Measurements from ENCODE around the gene CCT6A.
A peak's percentile ranks its signal among the peaks of the same experiment; 100 is the strongest.
"Not testable (repeated sequence)": the region's sequence is repeated elsewhere in the genome, so short reads cannot be mapped to it uniquely, and the experiment has no call there.

The CCT6A gene

GRCh38 chr7:56051339-56052191, at the start of gene CCT6A, which contains the start of gene PSPH:
Gene CCT6A, plus strand, starts transcription at chr7:56051765. Its CDS starts 84 bp downstream, at chr7:56051849.
Gene PSPH, minus strand, starts transcription at chr7:56051444. Its CDS starts 30,232 bp downstream, at chr7:56021212.
- peak; percentile 95 for DNase-seq

DNA sequence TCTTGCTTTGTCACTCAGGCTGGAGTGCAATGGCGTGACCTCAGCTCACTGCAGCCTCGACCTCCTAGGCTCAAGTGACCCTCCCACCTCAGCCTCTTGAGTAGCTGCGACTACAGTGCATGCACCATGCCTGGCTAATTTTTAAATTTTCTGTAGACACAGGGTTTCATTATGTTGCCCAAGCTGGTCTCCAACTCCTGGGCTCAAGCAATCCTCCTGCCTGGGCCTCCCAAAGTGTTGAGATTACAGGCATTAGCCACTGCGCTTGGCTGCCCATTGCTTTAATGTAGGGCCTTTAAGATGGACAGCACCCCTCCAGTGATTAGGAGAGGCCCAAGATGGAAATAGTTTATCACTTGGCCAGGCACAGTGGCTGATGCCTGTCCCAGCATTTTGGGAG, 47.8 kb upstream of the CCT6A start:
- DNase-seq = no peak

- DNase-seq = no peak
Observed at GRCh38 chr7:56007167-56007652, 44.4 kb upstream of the CCT6A start.

GRCh38 chr7:56007891-56008290, 43.7 kb upstream of the CCT6A start:
- no peak for DNase-seq

- no peak for DNase-seq
Observed at GRCh38 chr7:56009695-56010094, 41.9 kb upstream of the CCT6A start.

DNA sequence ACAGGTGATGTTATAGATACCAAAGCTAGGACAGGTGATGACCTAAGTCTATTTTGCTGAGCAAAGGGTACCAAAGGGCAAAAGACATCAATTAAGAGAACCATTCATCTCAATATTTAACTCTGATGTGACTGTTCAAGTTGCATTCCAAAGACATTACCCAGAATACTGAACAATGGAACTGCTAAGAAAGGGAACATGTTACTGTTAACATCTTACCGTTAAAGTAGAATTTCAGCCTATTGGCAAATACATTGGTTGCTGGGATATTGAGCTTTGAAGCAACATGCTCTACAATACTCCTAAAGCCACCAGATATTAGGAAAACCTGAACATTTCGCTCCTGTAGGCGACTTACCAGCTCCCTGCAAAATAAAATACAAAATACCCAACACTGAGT, 34.5 kb upstream of the CCT6A start:
- DNase-seq = not testable (repeated sequence)

DNA sequence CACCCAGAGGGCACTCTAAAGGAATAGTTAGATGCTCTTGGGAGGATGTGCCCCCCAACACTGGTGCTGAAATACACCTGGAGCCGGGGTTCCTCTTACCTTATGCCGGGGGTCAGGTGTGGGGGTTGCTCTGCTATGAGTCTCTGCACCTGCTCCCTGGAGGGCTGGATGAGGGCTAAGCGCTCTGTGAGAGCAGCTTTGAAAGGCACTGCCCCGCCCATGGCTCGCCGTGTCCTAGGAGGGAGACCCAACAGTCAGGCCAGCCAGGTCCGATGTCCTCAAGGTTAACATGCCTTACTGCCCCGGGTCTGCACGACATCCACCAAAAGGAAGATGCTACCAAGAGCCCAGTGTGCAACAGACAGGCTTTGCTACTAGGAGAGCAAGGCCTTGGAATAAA, 32.1 kb upstream of the CCT6A start:
- DNase-seq = no peak

- DNase-seq = no peak
Observed at GRCh38 chr7:56023500-56023899, 28.1 kb upstream of the CCT6A start.

GRCh38 chr7:56026538-56026937, 25.0 kb upstream of the CCT6A start:
- DNase-seq = no peak

DNA sequence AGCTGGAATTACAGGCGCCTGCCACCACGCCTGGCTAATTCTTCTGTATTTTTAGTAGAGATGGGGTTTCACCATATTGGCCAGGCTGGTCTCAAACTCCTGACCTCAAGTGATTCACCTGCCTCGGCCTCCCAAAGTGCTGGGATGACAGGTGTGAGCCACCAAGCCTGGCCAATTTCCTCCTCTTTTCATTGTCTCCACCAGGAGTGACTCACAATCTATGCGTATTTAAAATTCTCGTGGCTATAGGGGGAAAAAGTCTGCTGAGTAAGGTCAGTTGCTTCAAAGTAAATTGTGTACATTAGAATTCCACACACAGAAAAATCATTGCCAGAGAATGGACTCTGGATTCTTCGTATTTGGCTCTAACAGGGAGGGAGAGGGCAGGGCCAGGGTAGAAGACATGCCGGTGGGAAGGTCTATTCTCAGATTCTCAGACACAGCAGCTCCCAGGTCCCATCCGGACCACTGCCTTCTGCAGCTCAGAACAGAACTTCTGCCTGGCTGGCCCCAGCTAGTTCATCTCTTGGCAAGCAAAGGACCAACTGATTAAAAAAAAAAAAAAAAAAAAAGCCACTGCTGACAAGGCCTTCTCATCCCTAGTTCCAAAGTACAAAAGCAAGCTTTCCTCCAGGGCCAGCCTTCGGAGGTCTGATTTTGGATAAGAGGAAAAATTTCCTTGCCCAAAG, 22.5 kb upstream of the CCT6A start:
- no peak for DNase-seq

DNA sequence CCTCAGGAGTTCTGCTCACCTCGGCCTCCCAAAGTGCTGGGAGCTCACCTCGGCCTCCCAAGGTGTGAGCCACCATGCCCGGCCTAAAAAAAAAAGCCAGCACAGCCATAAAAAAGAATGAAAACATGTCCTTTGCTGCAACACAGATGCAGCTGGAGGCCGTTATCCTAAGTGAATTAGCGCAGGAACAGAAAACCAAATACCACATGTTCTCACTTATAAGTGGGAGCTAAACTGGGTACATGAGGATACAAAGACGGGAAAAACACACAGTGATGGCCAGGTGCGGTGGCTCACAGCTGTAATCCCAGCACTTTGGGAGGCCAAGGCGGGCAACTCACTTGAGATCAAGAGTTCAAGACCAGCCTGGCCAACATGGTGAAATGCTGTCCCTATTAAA, 21.2 kb upstream of the CCT6A start:
- DNase-seq = no peak

DNA sequence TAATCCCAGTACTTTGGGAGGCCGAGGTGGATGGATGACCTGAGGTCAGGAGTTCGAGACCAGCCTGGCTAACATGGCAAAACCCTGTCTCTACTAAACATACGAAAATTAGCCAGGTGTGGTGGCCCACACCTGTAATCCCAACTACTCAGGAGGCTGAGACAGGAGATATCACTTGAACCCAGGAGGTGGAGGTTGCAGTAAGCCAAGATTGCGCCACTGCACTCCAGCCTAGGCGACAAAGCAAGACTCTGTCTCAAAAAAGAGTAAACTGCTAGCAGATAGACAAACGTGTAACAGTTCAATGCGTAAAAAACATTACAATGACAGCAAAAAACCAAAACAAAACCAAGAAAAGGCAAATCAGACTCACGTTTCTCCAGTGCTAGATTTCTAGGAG, 20.0 kb upstream of the CCT6A start:
- not testable (repeated sequence) for DNase-seq

DNA sequence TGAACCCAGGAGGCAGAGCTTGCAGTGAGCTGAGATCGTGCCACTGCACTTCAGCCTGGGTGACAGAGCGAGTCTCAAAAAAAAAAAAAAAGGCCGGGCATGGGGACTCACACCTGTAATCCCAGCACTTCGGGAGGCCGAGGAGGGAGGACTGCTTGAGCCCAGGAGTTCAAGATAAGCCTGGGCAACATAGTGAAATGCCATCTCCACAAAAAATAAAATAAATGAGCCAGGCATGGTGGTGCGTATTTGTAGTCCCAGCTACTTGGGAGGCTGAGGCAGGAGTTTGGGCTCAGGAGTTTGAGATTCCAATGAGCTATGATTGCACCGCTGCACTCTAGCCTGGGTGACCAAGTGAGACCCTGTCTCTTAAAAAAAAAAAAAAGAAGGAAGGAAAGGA, 19.0 kb upstream of the CCT6A start:
- not testable (repeated sequence) for DNase-seq

DNA sequence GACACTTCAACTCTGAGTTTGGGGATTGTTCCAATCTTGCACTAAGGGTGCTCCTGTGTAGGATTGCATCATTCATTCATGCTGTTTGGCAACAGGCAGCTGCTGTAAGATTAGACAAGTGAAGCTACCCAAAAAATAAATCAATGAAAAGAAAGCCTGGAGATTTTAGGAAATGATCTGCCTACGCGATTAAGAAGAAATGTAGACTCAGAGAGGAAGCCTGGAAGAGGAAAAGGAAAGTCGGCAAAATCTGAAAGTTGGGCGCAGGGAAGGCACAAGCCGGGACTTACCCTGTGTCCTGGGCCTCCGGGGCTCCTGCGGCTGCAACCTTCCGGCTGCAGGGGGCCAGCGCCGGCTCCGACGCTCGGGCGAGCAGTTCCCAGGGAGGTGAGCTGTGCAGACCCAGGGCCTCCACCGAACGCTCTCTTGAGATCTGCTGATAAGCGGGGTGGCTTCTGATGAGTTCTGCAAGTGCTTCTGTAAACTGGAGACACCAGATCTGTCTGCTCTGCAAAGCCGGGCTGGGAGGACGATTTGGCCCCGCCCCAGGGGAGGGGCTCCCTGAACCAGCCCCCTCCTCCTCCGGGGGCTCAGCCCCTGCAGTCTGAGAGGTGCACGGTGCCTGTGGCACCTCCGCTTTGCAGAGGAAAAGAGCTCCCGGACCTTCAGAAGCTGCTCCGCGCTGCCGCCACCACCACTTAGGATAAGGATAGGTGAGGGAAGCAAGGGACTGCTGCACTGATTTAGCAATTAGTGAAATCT, 17.7 kb upstream of the CCT6A start:
- peak; percentile 77 for DNase-seq

GRCh38 chr7:56040730-56041129, 10.8 kb upstream of the CCT6A start:
- no peak for DNase-seq

GRCh38 chr7:56045758-56046157, 5.8 kb upstream of the CCT6A start:
- DNase-seq = not testable (repeated sequence)

GRCh38 chr7:56046721-56047445, 4.7 kb upstream of the CCT6A start:
- DNase-seq = no peak

- not testable (repeated sequence) for DNase-seq
Observed at GRCh38 chr7:56047446-56048116, 4.0 kb upstream of the CCT6A start.

DNA sequence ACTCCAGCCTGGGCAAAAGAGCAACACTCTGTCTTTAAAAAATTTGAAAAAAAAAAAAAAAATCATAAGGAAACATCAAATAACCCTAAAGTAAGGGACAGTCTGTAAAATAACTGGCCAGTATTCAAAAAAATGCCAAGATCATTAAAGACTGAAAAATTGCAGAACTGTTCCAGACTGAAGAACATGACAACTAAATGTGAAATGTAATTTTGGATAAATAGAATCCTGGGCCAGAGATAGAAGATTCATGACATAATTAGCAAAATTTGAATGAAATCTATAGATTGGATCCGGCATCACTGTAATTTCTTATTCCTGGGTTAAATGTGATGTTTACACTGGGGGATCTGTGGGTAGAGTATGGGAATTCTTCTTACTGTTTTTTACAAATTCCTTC, 3.3 kb upstream of the CCT6A start:
- no peak for DNase-seq

DNA sequence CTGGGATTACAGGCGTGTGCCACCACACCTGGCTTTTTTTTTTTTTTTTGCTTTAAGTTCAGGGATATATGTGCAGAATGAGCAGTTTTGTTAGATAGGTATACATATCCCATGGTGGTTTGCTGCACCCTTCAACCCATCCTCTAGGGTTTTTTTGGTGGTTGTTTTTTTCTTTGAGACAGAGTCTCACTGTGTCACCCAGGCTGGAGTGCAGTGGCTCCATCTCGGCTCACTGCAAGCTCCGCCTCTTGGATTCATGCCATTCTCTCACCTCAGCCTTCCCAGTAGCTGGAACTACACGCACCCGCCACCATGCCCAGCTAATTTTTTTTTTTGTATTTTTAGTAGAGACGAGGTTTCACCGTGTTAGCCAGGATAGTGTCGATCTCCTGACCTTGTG, 2.8 kb upstream of the CCT6A start:
- not testable (repeated sequence) for DNase-seq

DNA sequence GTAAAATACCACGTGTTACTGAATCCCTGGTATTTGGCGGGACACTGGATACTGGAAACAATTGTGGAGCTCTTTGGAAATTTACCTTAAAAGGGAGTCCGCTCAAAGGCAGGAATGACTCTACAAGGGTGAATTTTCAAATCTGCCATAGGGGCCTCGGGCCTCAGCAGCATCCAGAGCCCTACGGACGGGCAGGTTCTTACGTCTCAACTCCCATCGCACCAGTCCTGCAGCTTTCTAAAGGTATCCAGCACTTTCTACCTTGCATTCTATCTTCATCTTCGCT, 569 bp upstream of the CCT6A start:
- no peak for DNase-seq

- no peak for DNase-seq
Observed at GRCh38 chr7:56053379-56053778, 1.8 kb downstream of the CCT6A start.

Data from activated CD4-positive, alpha-beta T cell treated with anti-CD3 and anti-CD28 coated beads for 48 hours (primary cell).